ENCODE data around the gene ATPAF1.

Gene ATPAF1

DNA sequence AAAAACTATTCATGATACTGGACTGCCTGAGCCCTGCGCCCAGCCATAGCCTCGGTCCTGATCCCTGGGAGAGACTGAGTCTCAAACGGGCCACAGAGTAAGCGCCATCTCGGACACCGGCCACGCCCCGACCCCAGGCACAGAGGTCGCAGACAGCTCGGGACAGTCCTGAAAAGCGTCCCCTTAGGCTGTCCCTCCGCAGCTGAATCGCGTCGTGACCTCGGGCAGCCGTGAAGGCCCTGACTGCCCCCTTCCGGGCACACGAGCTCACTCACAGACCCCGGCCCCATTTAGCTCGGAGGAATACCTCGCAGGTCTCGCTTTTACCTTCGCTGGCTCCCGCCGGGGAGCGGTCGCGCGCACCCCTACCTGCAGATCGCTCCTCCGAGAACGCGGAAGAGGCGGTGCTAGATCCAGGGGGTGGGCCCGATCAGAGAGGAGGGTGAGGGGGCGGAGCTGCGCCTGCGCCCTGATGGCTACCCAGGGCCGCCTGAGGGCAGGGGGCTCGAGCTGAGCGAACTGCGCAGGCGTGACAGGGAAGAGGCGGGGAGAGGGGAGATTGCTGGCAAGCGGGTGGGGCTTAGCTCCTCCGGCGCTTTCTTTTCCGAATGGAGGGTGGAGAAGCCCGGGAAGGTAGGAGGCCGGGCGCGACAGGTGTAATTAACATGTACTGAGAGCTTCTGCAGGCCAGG is 64.2 kb downstream of the ATPAF1 start, which contains the start of gene MKNK1 (continued):
- TF ChIP-seq, protein P1, sequence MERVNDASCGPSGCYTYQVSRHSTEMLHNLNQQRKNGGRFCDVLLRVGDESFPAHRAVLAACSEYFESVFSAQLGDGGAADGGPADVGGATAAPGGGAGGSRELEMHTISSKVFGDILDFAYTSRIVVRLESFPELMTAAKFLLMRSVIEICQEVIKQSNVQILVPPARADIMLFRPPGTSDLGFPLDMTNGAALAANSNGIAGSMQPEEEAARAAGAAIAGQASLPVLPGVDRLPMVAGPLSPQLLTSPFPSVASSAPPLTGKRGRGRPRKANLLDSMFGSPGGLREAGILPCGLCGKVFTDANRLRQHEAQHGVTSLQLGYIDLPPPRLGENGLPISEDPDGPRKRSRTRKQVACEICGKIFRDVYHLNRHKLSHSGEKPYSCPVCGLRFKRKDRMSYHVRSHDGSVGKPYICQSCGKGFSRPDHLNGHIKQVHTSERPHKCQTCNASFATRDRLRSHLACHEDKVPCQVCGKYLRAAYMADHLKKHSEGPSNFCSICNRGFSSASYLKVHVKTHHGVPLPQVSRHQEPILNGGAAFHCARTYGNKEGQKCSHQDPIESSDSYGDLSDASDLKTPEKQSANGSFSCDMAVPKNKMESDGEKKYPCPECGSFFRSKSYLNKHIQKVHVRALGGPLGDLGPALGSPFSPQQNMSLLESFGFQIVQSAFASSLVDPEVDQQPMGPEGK (tag by site-specific recombination; IDR thresholded peaks at IDR 0.05), result peak; percentile 82
- TF ChIP-seq GLIS2 (tag by site-specific recombination; IDR thresholded peaks at IDR 0.05) (peak; percentile 92), ZNF670 (tag by site-specific recombination; IDR thresholded peaks at IDR 0.05; ENCODE audit: low read depth) (no peak), ZNF114 (tag by site-specific recombination; IDR thresholded peaks at IDR 0.05) (no peak), ZFP69B (tag by site-specific recombination; IDR thresholded peaks at IDR 0.05) (0 out of 2 replicates have a peak, but pooled peaks have one; percentile 49), ZFP37 (tag by site-specific recombination; IDR thresholded peaks at IDR 0.05) (peak; percentile 19; the same call in 1 of the 2 replicates), SP7 (tag by site-specific recombination; IDR thresholded peaks at IDR 0.05) (peak; percentile 53; the same call in 1 of the 2 replicates), SP2 (tag by site-specific recombination; IDR thresholded peaks at IDR 0.05) (peak; percentile 98), ZNF600 (tag by site-specific recombination; IDR thresholded peaks at IDR 0.05) (no peak), ZNF501 (tag by site-specific recombination; IDR thresholded peaks at IDR 0.05) (peak; percentile 74; the same call in 1 of the 2 replicates), GLI4 (tag by site-specific recombination; IDR thresholded peaks at IDR 0.05) (no peak), ZBTB21 (tag by site-specific recombination; IDR thresholded peaks at IDR 0.05) (0 out of 2 replicates have a peak, but pooled peaks have one; percentile 16), ZFHX2 (tag by site-specific recombination; conservative IDR thresholded peaks at IDR 0.05) (peak; percentile 64), ZNF341 (tag by site-specific recombination; IDR thresholded peaks at IDR 0.05; ENCODE audit: low read depth) (no peak), ZNF777 (tag by site-specific recombination; IDR thresholded peaks at IDR 0.05; ENCODE audit: borderline replicate concordance) (no peak), ZNF660 (tag by site-specific recombination; IDR thresholded peaks at IDR 0.05) (0 out of 2 replicates have a peak, but pooled peaks have one; percentile 28), ZBTB48 (tag by site-specific recombination; IDR thresholded peaks at IDR 0.05) (peak; percentile 74; the same call in 1 of the 2 replicates)
- TF ChIP-seq, protein P2, sequence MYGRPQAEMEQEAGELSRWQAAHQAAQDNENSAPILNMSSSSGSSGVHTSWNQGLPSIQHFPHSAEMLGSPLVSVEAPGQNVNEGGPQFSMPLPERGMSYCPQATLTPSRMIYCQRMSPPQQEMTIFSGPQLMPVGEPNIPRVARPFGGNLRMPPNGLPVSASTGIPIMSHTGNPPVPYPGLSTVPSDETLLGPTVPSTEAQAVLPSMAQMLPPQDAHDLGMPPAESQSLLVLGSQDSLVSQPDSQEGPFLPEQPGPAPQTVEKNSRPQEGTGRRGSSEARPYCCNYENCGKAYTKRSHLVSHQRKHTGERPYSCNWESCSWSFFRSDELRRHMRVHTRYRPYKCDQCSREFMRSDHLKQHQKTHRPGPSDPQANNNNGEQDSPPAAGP (tag by site-specific recombination; IDR thresholded peaks at IDR 0.05), result peak; percentile 65; the same call in 1 of the 2 replicates
- TF ChIP-seq, protein P3, sequence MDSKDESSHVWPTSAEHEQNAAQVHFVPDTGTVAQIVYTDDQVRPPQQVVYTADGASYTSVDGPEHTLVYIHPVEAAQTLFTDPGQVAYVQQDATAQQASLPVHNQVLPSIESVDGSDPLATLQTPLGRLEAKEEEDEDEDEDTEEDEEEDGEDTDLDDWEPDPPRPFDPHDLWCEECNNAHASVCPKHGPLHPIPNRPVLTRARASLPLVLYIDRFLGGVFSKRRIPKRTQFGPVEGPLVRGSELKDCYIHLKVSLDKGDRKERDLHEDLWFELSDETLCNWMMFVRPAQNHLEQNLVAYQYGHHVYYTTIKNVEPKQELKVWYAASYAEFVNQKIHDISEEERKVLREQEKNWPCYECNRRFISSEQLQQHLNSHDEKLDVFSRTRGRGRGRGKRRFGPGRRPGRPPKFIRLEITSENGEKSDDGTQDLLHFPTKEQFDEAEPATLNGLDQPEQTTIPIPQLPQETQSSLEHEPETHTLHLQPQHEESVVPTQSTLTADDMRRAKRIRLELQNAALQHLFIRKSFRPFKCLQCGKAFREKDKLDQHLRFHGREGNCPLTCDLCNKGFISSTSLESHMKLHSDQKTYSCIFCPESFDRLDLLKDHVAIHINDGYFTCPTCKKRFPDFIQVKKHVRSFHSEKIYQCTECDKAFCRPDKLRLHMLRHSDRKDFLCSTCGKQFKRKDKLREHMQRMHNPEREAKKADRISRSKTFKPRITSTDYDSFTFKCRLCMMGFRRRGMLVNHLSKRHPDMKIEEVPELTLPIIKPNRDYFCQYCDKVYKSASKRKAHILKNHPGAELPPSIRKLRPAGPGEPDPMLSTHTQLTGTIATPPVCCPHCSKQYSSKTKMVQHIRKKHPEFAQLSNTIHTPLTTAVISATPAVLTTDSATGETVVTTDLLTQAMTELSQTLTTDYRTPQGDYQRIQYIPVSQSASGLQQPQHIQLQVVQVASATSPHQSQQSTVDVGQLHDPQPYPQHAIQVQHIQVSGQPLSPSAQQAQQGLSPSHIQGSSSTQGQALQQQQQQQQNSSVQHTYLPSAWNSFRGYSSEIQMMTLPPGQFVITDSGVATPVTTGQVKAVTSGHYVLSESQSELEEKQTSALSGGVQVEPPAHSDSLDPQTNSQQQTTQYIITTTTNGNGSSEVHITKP (tag by site-specific recombination; IDR thresholded peaks at IDR 0.05), result peak; percentile 89
- TF ChIP-seq, protein P4, sequence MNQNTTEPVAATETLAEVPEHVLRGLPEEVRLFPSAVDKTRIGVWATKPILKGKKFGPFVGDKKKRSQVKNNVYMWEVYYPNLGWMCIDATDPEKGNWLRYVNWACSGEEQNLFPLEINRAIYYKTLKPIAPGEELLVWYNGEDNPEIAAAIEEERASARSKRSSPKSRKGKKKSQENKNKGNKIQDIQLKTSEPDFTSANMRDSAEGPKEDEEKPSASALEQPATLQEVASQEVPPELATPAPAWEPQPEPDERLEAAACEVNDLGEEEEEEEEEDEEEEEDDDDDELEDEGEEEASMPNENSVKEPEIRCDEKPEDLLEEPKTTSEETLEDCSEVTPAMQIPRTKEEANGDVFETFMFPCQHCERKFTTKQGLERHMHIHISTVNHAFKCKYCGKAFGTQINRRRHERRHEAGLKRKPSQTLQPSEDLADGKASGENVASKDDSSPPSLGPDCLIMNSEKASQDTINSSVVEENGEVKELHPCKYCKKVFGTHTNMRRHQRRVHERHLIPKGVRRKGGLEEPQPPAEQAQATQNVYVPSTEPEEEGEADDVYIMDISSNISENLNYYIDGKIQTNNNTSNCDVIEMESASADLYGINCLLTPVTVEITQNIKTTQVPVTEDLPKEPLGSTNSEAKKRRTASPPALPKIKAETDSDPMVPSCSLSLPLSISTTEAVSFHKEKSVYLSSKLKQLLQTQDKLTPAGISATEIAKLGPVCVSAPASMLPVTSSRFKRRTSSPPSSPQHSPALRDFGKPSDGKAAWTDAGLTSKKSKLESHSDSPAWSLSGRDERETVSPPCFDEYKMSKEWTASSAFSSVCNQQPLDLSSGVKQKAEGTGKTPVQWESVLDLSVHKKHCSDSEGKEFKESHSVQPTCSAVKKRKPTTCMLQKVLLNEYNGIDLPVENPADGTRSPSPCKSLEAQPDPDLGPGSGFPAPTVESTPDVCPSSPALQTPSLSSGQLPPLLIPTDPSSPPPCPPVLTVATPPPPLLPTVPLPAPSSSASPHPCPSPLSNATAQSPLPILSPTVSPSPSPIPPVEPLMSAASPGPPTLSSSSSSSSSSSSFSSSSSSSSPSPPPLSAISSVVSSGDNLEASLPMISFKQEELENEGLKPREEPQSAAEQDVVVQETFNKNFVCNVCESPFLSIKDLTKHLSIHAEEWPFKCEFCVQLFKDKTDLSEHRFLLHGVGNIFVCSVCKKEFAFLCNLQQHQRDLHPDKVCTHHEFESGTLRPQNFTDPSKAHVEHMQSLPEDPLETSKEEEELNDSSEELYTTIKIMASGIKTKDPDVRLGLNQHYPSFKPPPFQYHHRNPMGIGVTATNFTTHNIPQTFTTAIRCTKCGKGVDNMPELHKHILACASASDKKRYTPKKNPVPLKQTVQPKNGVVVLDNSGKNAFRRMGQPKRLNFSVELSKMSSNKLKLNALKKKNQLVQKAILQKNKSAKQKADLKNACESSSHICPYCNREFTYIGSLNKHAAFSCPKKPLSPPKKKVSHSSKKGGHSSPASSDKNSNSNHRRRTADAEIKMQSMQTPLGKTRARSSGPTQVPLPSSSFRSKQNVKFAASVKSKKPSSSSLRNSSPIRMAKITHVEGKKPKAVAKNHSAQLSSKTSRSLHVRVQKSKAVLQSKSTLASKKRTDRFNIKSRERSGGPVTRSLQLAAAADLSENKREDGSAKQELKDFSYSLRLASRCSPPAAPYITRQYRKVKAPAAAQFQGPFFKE (tag by site-specific recombination; IDR thresholded peaks at IDR 0.05; ENCODE audit: borderline replicate concordance), result no peak
- TF ChIP-seq, protein P5, sequence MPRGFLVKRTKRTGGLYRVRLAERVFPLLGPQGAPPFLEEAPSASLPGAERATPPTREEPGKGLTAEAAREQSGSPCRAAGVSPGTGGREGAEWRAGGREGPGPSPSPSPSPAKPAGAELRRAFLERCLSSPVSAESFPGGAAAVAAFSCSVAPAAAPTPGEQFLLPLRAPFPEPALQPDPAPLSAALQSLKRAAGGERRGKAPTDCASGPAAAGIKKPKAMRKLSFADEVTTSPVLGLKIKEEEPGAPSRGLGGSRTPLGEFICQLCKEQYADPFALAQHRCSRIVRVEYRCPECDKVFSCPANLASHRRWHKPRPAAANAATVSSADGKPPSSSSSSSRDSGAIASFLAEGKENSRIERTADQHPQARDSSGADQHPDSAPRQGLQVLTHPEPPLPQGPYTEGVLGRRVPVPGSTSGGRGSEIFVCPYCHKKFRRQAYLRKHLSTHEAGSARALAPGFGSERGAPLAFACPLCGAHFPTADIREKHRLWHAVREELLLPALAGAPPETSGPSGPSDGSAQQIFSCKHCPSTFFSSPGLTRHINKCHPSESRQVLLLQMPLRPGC (tag by site-specific recombination; IDR thresholded peaks at IDR 0.05), result 0 out of 2 replicates have a peak, but pooled peaks have one; percentile 11
- TF ChIP-seq, protein P6, sequence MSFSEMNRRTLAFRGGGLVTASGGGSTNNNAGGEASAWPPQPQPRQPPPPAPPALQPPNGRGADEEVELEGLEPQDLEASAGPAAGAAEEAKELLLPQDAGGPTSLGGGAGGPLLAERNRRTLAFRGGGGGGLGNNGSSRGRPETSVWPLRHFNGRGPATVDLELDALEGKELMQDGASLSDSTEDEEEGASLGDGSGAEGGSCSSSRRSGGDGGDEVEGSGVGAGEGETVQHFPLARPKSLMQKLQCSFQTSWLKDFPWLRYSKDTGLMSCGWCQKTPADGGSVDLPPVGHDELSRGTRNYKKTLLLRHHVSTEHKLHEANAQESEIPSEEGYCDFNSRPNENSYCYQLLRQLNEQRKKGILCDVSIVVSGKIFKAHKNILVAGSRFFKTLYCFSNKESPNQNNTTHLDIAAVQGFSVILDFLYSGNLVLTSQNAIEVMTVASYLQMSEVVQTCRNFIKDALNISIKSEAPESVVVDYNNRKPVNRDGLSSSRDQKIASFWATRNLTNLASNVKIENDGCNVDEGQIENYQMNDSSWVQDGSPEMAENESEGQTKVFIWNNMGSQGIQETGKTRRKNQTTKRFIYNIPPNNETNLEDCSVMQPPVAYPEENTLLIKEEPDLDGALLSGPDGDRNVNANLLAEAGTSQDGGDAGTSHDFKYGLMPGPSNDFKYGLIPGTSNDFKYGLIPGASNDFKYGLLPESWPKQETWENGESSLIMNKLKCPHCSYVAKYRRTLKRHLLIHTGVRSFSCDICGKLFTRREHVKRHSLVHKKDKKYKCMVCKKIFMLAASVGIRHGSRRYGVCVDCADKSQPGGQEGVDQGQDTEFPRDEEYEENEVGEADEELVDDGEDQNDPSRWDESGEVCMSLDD (tag by site-specific recombination; IDR thresholded peaks at IDR 0.05), result peak; percentile 42; the same call in 1 of the 2 replicates

Data from HEK293 (cell line).